Activated naive CD4-positive, alpha-beta T cell treated with anti-CD3 and anti-CD28 coated beads, Interleukin-2, amount 50 U/mL, for 24 hours (primary cell): ENCODE results near the gene GMPPA.

Source experiments
- H3K27ac Mint-ChIP-seq: one replicate; pipeline ENCODE4 v1.8.0; 2021; ENCODE audit warnings: mild to moderate bottlenecking, mixed read lengths
- H3K27me3 Mint-ChIP-seq: one replicate; pipeline ENCODE4 v1.8.0; 2021; ENCODE audit warnings: mixed read lengths
- H3K36me3 Mint-ChIP-seq: one replicate; pipeline ENCODE4 v1.8.0; 2021; ENCODE audit warnings: mixed read lengths
- H3K4me1 Mint-ChIP-seq: one replicate; pipeline ENCODE4 v1.8.0; 2021; ENCODE audit warnings: mixed read lengths
- H3K4me3 Mint-ChIP-seq: one replicate; pipeline ENCODE4 v1.8.0; 2021; ENCODE audit warnings: mild to moderate bottlenecking, mixed read lengths
- H3K9me3 Mint-ChIP-seq: one replicate; pipeline ENCODE4 v1.8.0; 2021; ENCODE audit warnings: mixed read lengths

GMPPA gene

GRCh38 chr2:219498280-219499057 lies at the start of gene GMPPA:
GMPPA (plus strand) TSS chr2:219498891; CDS start chr2:219499976, 1,085 bp downstream.
- Mint-ChIP-seq H3K36me3 (no peaks in the 10 kb centered on the region), H3K9me3 (no peaks in the 10 kb centered on the region), H3K27me3 (peaks cover 15% of the 10 kb centered on the region), H3K4me3 (peak within 1 kb of the TSS; percentile 92), H3K27ac (peak within 1 kb of the TSS; percentile 94), H3K4me1 (peaks cover 35% of the 10 kb centered on the region)

GRCh38 chr2:219449609-219450008 lies 49.1 kb upstream of the GMPPA start:
- peaks cover 4% of the 10 kb centered on the region for H3K4me1 Mint-ChIP-seq
- H3K9me3 Mint-ChIP-seq = no peaks in the 10 kb centered on the region
- H3K27ac Mint-ChIP-seq = no peak overlapping the region
- peaks cover 3% of the 10 kb centered on the region for H3K36me3 Mint-ChIP-seq
- H3K4me3 Mint-ChIP-seq = peak overlapping the region; percentile 12
- peaks cover 9% of the 10 kb centered on the region for H3K27me3 Mint-ChIP-seq

DNA sequence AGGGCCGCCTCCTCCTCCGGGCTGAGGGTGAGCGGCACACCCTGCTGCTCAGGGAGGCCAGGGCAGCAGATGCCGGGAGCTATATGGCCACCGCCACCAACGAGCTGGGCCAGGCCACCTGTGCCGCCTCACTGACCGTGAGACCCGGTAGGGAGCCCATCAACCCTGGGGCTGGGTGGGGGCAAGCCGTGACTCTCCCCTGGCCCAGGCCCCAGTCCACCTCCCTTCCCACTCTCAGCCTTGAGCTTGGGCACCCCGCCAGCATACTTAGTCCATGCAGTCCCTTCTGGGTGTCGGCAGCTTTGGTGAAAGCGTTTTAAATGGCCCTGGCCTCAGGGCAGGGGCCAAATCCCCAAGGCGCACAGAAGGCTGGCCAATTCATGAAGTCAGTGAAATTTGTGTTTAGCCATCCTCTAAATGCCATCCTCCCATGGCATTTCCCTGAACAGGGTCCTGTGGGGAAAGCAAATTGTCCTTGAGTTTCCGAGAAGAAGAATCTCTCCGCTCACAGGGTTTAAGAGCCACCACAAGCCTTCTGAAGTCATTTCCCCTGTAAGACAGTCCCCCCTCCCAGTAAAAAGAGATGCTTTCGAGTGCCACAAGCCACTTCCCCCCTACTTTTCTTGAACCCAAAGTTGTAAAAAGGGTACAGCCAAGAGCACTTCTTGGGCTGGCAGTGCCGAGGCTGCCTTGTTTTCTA lies 46.9 kb upstream of the GMPPA start:
- H3K27ac Mint-ChIP-seq = no peak overlapping the region
- no peak overlapping the region for H3K4me3 Mint-ChIP-seq
- peaks cover 9% of the 10 kb centered on the region for H3K27me3 Mint-ChIP-seq
- H3K9me3 Mint-ChIP-seq = no peaks in the 10 kb centered on the region
- H3K36me3 Mint-ChIP-seq = peaks cover 3% of the 10 kb centered on the region
- peaks cover 4% of the 10 kb centered on the region for H3K4me1 Mint-ChIP-seq

- H3K9me3 Mint-ChIP-seq = no peaks in the 10 kb centered on the region
- peaks cover 9% of the 10 kb centered on the region for H3K27me3 Mint-ChIP-seq
- no peak overlapping the region for H3K4me3 Mint-ChIP-seq
- H3K27ac Mint-ChIP-seq = no peak overlapping the region
- peaks cover 3% of the 10 kb centered on the region for H3K36me3 Mint-ChIP-seq
- peaks cover 4% of the 10 kb centered on the region for H3K4me1 Mint-ChIP-seq
Observed at GRCh38 chr2:219452361-219453317, 46.1 kb upstream of the GMPPA start.

- Mint-ChIP-seq H3K4me1 (peaks cover 4% of the 10 kb centered on the region), H3K4me3 (no peak overlapping the region), H3K27ac (no peak overlapping the region), H3K27me3 (peaks cover 9% of the 10 kb centered on the region), H3K9me3 (no peaks in the 10 kb centered on the region), H3K36me3 (peaks cover 3% of the 10 kb centered on the region)
Observed at GRCh38 chr2:219453671-219454590, 44.8 kb upstream of the GMPPA start.

DNA sequence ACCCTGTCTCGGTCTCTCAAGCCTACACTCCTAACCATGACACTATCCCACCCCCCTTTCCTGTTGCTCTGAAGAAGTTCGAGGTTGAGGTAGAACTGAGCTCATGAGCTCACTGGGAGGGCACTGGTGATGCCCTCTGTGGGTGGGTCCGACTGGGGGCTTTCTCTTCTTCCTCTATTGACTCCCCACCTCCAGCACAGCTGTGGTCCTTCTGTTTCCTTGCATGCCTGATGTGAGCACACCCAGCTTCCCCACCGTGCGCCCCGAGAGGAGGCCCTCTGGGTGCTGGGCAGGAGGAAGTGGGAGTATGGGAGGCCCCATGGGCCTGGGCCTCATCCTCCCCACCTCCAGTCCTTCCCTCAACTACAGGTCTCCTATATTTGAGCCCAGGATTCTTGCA lies 43.1 kb upstream of the GMPPA start:
- no peak overlapping the region for H3K4me3 Mint-ChIP-seq
- peaks cover 1% of the 10 kb centered on the region for H3K27me3 Mint-ChIP-seq
- H3K36me3 Mint-ChIP-seq = no peaks in the 10 kb centered on the region
- H3K27ac Mint-ChIP-seq = no peak overlapping the region
- H3K9me3 Mint-ChIP-seq = no peaks in the 10 kb centered on the region
- H3K4me1 Mint-ChIP-seq = no peaks in the 10 kb centered on the region

- H3K27ac Mint-ChIP-seq = no peak overlapping the region
- H3K27me3 Mint-ChIP-seq = no peaks in the 10 kb centered on the region
- H3K4me3 Mint-ChIP-seq = no peak overlapping the region
- H3K4me1 Mint-ChIP-seq = no peaks in the 10 kb centered on the region
- no peaks in the 10 kb centered on the region for H3K36me3 Mint-ChIP-seq
- no peaks in the 10 kb centered on the region for H3K9me3 Mint-ChIP-seq
Observed at GRCh38 chr2:219457784-219458369, 40.8 kb upstream of the GMPPA start.

GRCh38 chr2:219458996-219459395 lies 39.7 kb upstream of the GMPPA start:
- Mint-ChIP-seq H3K27me3 (no peaks in the 10 kb centered on the region), H3K4me3 (no peak overlapping the region), H3K27ac (no peak overlapping the region), H3K36me3 (no peaks in the 10 kb centered on the region), H3K4me1 (no peaks in the 10 kb centered on the region), H3K9me3 (no peaks in the 10 kb centered on the region)

DNA sequence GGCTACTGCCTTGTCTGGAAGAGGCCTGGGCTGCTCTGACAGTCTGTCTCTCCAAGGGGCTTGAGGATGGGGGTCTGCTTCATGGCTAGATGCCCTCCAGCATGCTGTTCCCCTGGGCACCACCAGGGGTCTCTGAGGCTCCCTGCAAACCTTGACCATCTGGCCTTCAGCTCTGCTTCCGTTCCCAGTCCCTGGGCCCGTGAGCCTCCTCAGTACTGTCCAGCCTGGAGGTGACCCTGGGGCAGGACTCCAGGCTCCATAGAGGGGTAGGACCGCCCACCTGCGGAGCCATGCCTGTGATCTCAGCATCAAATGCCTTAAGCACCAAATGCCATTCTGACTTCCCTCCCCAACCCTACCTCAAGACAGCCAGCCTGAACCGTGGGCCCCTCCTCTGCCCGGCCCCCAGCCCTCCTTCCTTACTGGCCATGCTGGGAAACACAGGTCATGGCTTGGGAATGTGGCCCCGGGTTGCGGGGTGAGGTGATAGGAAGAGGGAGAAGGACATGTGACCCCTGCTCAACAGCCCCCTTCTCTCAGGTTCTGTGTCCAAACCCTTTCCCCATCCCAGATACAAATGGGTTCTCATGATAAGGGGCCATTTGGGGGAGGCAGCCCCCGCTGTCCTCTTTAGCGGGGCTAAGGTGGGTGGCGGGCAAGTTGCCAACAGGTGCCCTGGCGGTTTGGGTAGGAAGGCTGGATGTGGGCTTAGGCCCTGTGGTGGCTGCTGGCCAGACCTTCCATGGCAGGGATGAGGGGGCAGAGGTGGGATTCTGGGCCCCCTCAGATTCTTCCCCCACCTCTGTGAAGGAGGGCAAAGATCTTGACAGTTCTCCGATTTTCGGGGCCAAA lies 39.0 kb upstream of the GMPPA start:
- Mint-ChIP-seq H3K36me3 (no peaks in the 10 kb centered on the region), H3K4me3 (no peak overlapping the region), H3K9me3 (no peaks in the 10 kb centered on the region), H3K27ac (no peak overlapping the region), H3K4me1 (no peaks in the 10 kb centered on the region), H3K27me3 (no peaks in the 10 kb centered on the region)

GRCh38 chr2:219460424-219460926 lies 38.2 kb upstream of the GMPPA start:
- Mint-ChIP-seq H3K4me1 (no peaks in the 10 kb centered on the region), H3K9me3 (no peaks in the 10 kb centered on the region), H3K36me3 (no peaks in the 10 kb centered on the region), H3K27me3 (no peaks in the 10 kb centered on the region), H3K27ac (no peak overlapping the region), H3K4me3 (no peak overlapping the region)

GRCh38 chr2:219461047-219461514 lies 37.6 kb upstream of the GMPPA start:
- Mint-ChIP-seq H3K9me3 (no peaks in the 10 kb centered on the region), H3K27me3 (no peaks in the 10 kb centered on the region), H3K27ac (no peak overlapping the region), H3K4me1 (no peaks in the 10 kb centered on the region), H3K4me3 (no peak overlapping the region), H3K36me3 (no peaks in the 10 kb centered on the region)

GRCh38 chr2:219461669-219462068 lies 37.0 kb upstream of the GMPPA start:
- Mint-ChIP-seq H3K9me3 (no peaks in the 10 kb centered on the region), H3K4me1 (no peaks in the 10 kb centered on the region), H3K4me3 (no peak overlapping the region), H3K27ac (no peak overlapping the region), H3K36me3 (no peaks in the 10 kb centered on the region), H3K27me3 (no peaks in the 10 kb centered on the region)

DNA sequence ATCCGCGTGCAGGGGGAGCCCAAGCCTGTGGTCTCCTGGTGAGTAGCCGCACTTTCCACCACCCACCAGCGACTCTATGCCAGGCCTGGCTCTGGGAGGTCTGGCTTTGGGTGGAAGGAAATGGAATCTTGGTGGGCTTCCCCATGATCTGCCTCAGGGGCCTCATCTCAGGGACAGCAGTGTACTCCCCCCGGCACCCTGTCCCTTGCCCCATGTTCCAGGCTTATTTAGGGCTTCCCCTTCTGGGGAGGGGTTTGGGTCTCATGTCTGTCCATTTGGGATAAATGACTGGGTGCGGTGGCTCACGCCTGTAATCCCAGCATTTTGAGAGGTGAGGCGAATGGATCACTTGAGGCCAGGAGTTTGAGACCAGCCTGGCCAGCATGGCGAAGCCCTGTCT lies 36.3 kb upstream of the GMPPA start:
- Mint-ChIP-seq H3K27ac (no peak overlapping the region), H3K27me3 (no peaks in the 10 kb centered on the region), H3K4me3 (no peak overlapping the region), H3K9me3 (no peaks in the 10 kb centered on the region), H3K36me3 (no peaks in the 10 kb centered on the region), H3K4me1 (no peaks in the 10 kb centered on the region)
